Endothelial cell of umbilical vein (primary cell): ENCODE data around the gene AKAP1. TPM values are rescaled to one million over a fixed set of nuclear protein-coding genes. Genes with fewer than 3 reads are reported as not detected.

ENCODE experiments used
- BruUV-seq: library from RNA; stranded (reverse); fragments of 400-500 nt; replicated peaks from 2 replicates; lab custom pipeline; 2021; lab: Mats Ljungman, UMichigan
- CTCF ChIA-PET: fragments of 300-600, 350-600 bp; sonication (Branson Sonifier 250); formaldehyde crosslinking; loops from one replicate; lab custom pipeline; 2021; ENCODE audit warnings: antibody characterized with exemption, inconsistent platforms; lab: Charles Lee
- POLR2A ChIA-PET: fragments of 300-600, 350-600 bp; sonication (Branson Sonifier 250); formaldehyde crosslinking; loops from one replicate; lab custom pipeline; 2021; ENCODE audit warnings: antibody characterized with exemption, inconsistent platforms; lab: Charles Lee
- DNase-seq: peaks from one replicate; pipeline ENCODE4 v3.0.0-alpha.2; 2011; ENCODE audit warnings: low read depth, low spot score
- FAIRE-seq: peaks from 2 replicates; lab custom pipeline; 2011; peaks lifted over from hg19 to GRCh38; lab: Jason Lieb, UNC
- H2AFZ ChIP-seq: 2 replicates; pipeline ENCODE4 v1.6.0; 2012; ENCODE audit warnings: low read depth, low read length, control low read depth, inconsistent platforms
- H3K27ac ChIP-seq: 2 replicates; pipeline ENCODE4 v1.5.1; 2011; ENCODE audit warnings: low read depth, mild to moderate bottlenecking, control low read depth, low read length, moderate library complexity; ENCODE audit not compliant: insufficient read depth
- H3K27me3 ChIP-seq, 2 experiments: 2 replicates each; pipeline versions ENCODE4 v1.6.0 to v1.6.1; 2011; ENCODE audit warnings: low read length in 2 of 2, mixed read lengths in 1 of 2; ENCODE audit not compliant: control insufficient read depth in 2 of 2, insufficient read depth in 2 of 2
- H3K36me3 ChIP-seq, 2 experiments: 2 replicates in 1 of 2; 3 replicates in 1 of 2; pipeline ENCODE4 v1.5.1; 2011; ENCODE audit warnings: low read length in 2 of 2, mild to moderate bottlenecking in 1 of 2, moderate library complexity in 1 of 2; ENCODE audit not compliant: control insufficient read depth in 2 of 2, insufficient read depth in 2 of 2; ENCODE audit errors: extremely low read depth in 1 of 2
- H3K4me1 ChIP-seq: 3 replicates; pipeline ENCODE4 v1.5.1; 2011; ENCODE audit warnings: mild to moderate bottlenecking, low read length; ENCODE audit not compliant: control insufficient read depth, insufficient read depth; ENCODE audit errors: extremely low read depth
- H3K4me2 ChIP-seq: 2 replicates; pipeline ENCODE4 v1.6.1; 2011; ENCODE audit warnings: low read length, control low read depth, mixed read lengths; ENCODE audit not compliant: insufficient read depth
- H3K4me3 ChIP-seq, 3 experiments: fragments of 200-600 bp in 1 of 3; sonication (generic), shearing (Covaris generic) in 1 of 3; replicated peaks in 1 of 3; 2 replicates each; pipeline ENCODE4 v1.5.1; 2011 to 2016; ENCODE audit warnings: control low read depth in 3 of 3, low read length in 3 of 3, mild to moderate bottlenecking in 2 of 3, inconsistent platforms in 1 of 3, low read depth in 1 of 3, moderate library complexity in 1 of 3; ENCODE audit not compliant: insufficient read depth in 1 of 3
- H3K79me2 ChIP-seq: 2 replicates; pipeline ENCODE4 v1.6.0; 2012; ENCODE audit warnings: low read length, inconsistent platforms; ENCODE audit not compliant: control insufficient read depth, insufficient read depth
- H3K9ac ChIP-seq: replicated peaks from 2 replicates; pipeline ENCODE3; 2011; ENCODE audit warnings: low read length, control low read depth; ENCODE audit not compliant: insufficient read depth; ENCODE audit errors: extremely low read depth
- H3K9me1 ChIP-seq: replicated peaks from 3 replicates; pipeline ENCODE4 v1.6.0; 2011; ENCODE audit warnings: mild to moderate bottlenecking, low read length; ENCODE audit not compliant: control insufficient read depth, insufficient read depth; ENCODE audit errors: extremely low read depth
- H3K9me3 ChIP-seq: replicated peaks from 2 replicates; pipeline ENCODE4 v1.5.1; 2012; ENCODE audit warnings: low read length, inconsistent platforms; ENCODE audit not compliant: control insufficient read depth, insufficient read depth
- H4K20me1 ChIP-seq: replicated peaks from 2 replicates; pipeline ENCODE3; 2011; ENCODE audit warnings: mild to moderate bottlenecking, low read length; ENCODE audit not compliant: control insufficient read depth, insufficient read depth; ENCODE audit errors: extremely low read depth
- CTCF ChIP-seq, 2 donors: IDR thresholded peaks; 1 replicate in 1 of 2; 2 replicates in 1 of 2; pipeline ENCODE4 v1.5.1; 2011; ENCODE audit warnings: low read length in 2 of 2, mild to moderate bottlenecking in 2 of 2, moderate library complexity in 2 of 2, control low read depth in 1 of 2, inconsistent platforms in 1 of 2, low read depth in 1 of 2; ENCODE audit not compliant: insufficient read depth in 1 of 2; ENCODE audit errors: extremely low read depth in 1 of 2
- EZH2 ChIP-seq: IDR thresholded peaks from 2 replicates; pipeline ENCODE4 v1.6.1; 2012; ENCODE audit warnings: borderline replicate concordance, low read depth, mild to moderate bottlenecking, moderate library complexity, low read length, inconsistent platforms; ENCODE audit not compliant: severe bottlenecking
- FOS ChIP-seq: IDR thresholded peaks from 2 replicates; pipeline ENCODE4 v1.6.1; 2011; ENCODE audit warnings: mild to moderate bottlenecking, low read length, moderate library complexity, borderline replicate concordance; ENCODE audit not compliant: insufficient read depth
- JUN ChIP-seq: IDR thresholded peaks from 2 replicates; pipeline ENCODE4 v1.6.1; 2011; ENCODE audit warnings: borderline replicate concordance, low read depth; ENCODE audit not compliant: insufficient read length, insufficient read depth
- MAX ChIP-seq: IDR thresholded peaks from 2 replicates; pipeline ENCODE4 v1.6.1; 2011; ENCODE audit not compliant: insufficient read depth, insufficient read length
- MYC ChIP-seq: IDR thresholded peaks from one replicate; pipeline ENCODE4 v1.6.1; 2011; ENCODE audit warnings: mild to moderate bottlenecking, low read depth, low read length
- POLR2A ChIP-seq: IDR thresholded peaks from 2 replicates; pipeline ENCODE4 v1.6.1; 2012; ENCODE audit warnings: low read depth, mild to moderate bottlenecking, control low read depth, low read length
- dilution Hi-C: fragments of 300-500 bp; cut with MboI; formaldehyde crosslinking; loops from one replicate; pipeline ENCODE4 v1.15.0; 2019; ENCODE audit warnings: low sequenced_read_pairs; ENCODE audit not compliant: extremely low pct_ligation_motif_present
- intact Hi-C: fragments of 100-400 bp; cut with micrococcal nuclease; formaldehyde crosslinking; loops from one replicate; pipeline ENCODE4 v1.10.0; 2022
- polyA plus RNA-seq, 4 experiments: library from polyadenylated mRNA; depleted of rRNA in 3 of 4; stranded (reverse) in 3 of 4; unstranded in 1 of 4; fragments of >200 nt; gene quantifications; 2 replicates each; pipeline versions ENCODE4 v1.2.1 to v1.2.3, GENCODE V29; 2011 to 2012; ENCODE audit warnings: missing spikeins in 1 of 4
- total RNA-seq: library from RNA; stranded (reverse); gene quantifications from 2 replicates; pipeline ENCODE4 v1.2.3, GENCODE V29; 2021

The AKAP1 gene
- total and polyA plus RNA-seq, 2 donors (not counting 3 experiments of a cell fraction or from before 2014, with no cell fraction given), result 20.9 to 27.7 TPM

GRCh38 chr17:57125866-57126265 is 40.8 kb downstream of the AKAP1 start:
- Histone ChIP-seq H3K27me3 (no peaks in the 10 kb centered on the region), H3K9ac (no peak overlapping the region), H3K4me3 (no peak overlapping the region), H3K4me2 (no peak overlapping the region), H3K79me2 (no peaks in the 10 kb centered on the region), H2AFZ (no peak overlapping the region), H3K9me3 (no peaks in the 10 kb centered on the region), H3K4me1 (no peaks in the 10 kb centered on the region), H3K27ac (no peak overlapping the region), H3K9me1 (no peaks in the 10 kb centered on the region), H4K20me1 (no peaks in the 10 kb centered on the region), H3K36me3 (no peaks in the 10 kb centered on the region)
- FAIRE-seq (no peak), DNase-seq (no peak)
- no peak for TF ChIP-seq MAX
- TF ChIP-seq FOS, result no peak
- TF ChIP-seq MYC, result no peak
- no peak for TF ChIP-seq JUN
- TF ChIP-seq POLR2A, result no peak
- no peak for TF ChIP-seq CTCF (IDR thresholded peaks at IDR 0.05; ENCODE audit: extremely low read depth in 1 of 2, insufficient read depth in 1 of 2, low read depth in 1 of 2, low read length in 2 of 2)
- no peak for TF ChIP-seq EZH2
- no TSS peak for BruUV-seq
- intact Hi-C loops, result no loop called here
- ChIA-PET CTCF (interaction anchor here (1.1 to 4.7 kb wide), 3 partner anchors 622 to 708 kb away, joined by 3 to 36 read pairs (median 4); no protein-coding TSS in a partner anchor), POLR2A (interaction anchor here (0.5 kb wide), 1 partner anchor 476 kb away, joined by 4 read pairs; no protein-coding TSS in a partner anchor)
- dilution Hi-C loops, result no loop called here
